H1 (cell line): ENCODE data around the gene DYNLT1. TPM values are rescaled to one million over a fixed set of nuclear protein-coding genes. Genes with fewer than 3 reads are reported as not detected.

ENCODE experiments used
- CTCF ChIA-PET: fragments of 300-600 bp; sonication (Branson Sonifier 250); formaldehyde crosslinking; loops from one replicate; lab custom pipeline; 2021; ENCODE audit not compliant: partially characterized antibody; lab: Charles Lee
- POLR2A ChIA-PET: fragments of 300-600 bp; sonication (Branson Sonifier 250); formaldehyde crosslinking; loops from one replicate; lab custom pipeline; 2021; ENCODE audit warnings: inconsistent platforms; ENCODE audit not compliant: partially characterized antibody; lab: Charles Lee
- DNase-seq, 2 experiments: peaks; one replicate each; pipeline versions ENCODE4 v3.0.0 to v3.0.0-alpha.2; 2010 to 2022; ENCODE audit warnings: low spot score in 2 of 2, low read depth in 1 of 2, mixed read lengths in 1 of 2
- FAIRE-seq: peaks from 2 replicates; lab custom pipeline; 2011; peaks lifted over from hg19 to GRCh38; lab: Jason Lieb, UNC
- H2AFZ ChIP-seq: 2 replicates; pipeline ENCODE4 v1.8.1; 2012; ENCODE audit warnings: low read length, inconsistent platforms
- H2AK5ac ChIP-seq: 2 replicates; pipeline ENCODE4 v1.6.1; 2013; ENCODE audit warnings: low read depth, low read length
- H2BK120ac ChIP-seq: replicated peaks from 2 replicates; pipeline ENCODE3; 2013; ENCODE audit warnings: low read depth, low read length, inconsistent platforms
- H2BK12ac ChIP-seq: 2 replicates; pipeline ENCODE4 v1.6.1; 2013; ENCODE audit warnings: low read depth, low read length
- H2BK15ac ChIP-seq: 2 replicates; pipeline ENCODE4 v1.6.1; 2013; ENCODE audit warnings: low read length
- H2BK20ac ChIP-seq: 2 replicates; pipeline ENCODE4 v1.6.1; 2013; ENCODE audit warnings: low read length
- H2BK5ac ChIP-seq: 2 replicates; pipeline ENCODE4 v1.6.1; 2013; ENCODE audit warnings: low read depth, low read length
- H3K14ac ChIP-seq: 2 replicates; pipeline ENCODE4 v1.6.1; 2013; ENCODE audit warnings: inconsistent platforms; ENCODE audit not compliant: insufficient read length
- H3K18ac ChIP-seq: 2 replicates; pipeline ENCODE4 v1.6.1; 2013; ENCODE audit warnings: low read length; ENCODE audit errors: extremely low read depth
- H3K23ac ChIP-seq: 2 replicates; pipeline ENCODE4 v1.6.1; 2013; ENCODE audit warnings: inconsistent platforms; ENCODE audit not compliant: insufficient read length
- H3K23me2 ChIP-seq: 2 replicates; pipeline ENCODE4 v1.6.1; 2013; ENCODE audit warnings: low read depth, low read length
- H3K27ac ChIP-seq: 2 replicates; pipeline ENCODE4 v1.6.1; 2011; ENCODE audit warnings: low read depth, low read length, inconsistent platforms
- H3K27me3 ChIP-seq, 4 experiments: replicated peaks in 1 of 4; 1 replicate in 1 of 4; 2 replicates in 3 of 4; pipeline versions ENCODE4 v1.6.1 to v1.8.1; 2011 to 2013; ENCODE audit warnings: low read length in 3 of 4, mild to moderate bottlenecking in 3 of 4, inconsistent platforms in 2 of 4, mixed read lengths in 2 of 4, moderate library complexity in 1 of 4; ENCODE audit not compliant: control insufficient read depth in 3 of 4, insufficient read depth in 3 of 4; ENCODE audit errors: extremely low read depth in 1 of 4
- H3K36me3 ChIP-seq, 4 experiments: 2 replicates each; pipeline versions ENCODE4 v1.6.1 to v1.8.1; 2011 to 2013; ENCODE audit warnings: mild to moderate bottlenecking in 4 of 4, low read length in 3 of 4, moderate library complexity in 2 of 4, control low read depth in 1 of 4, inconsistent platforms in 1 of 4; ENCODE audit not compliant: insufficient read depth in 4 of 4, control insufficient read depth in 2 of 4
- H3K4ac ChIP-seq: replicated peaks from 2 replicates; pipeline ENCODE3; 2013; ENCODE audit warnings: low read length, low read depth, mixed read lengths, inconsistent platforms; ENCODE audit not compliant: insufficient read length
- H3K4me1 ChIP-seq, 4 experiments: replicated peaks in 1 of 4; 1 replicate in 1 of 4; 2 replicates in 3 of 4; pipeline versions ENCODE4 v1.6.1 to v1.8.1; 2011 to 2013; ENCODE audit warnings: low read length in 3 of 4, inconsistent platforms in 2 of 4, mixed read lengths in 1 of 4; ENCODE audit not compliant: insufficient read depth in 4 of 4, control insufficient read depth in 3 of 4
- H3K4me2 ChIP-seq, 2 experiments: 2 replicates each; pipeline versions ENCODE4 v1.6.1 to v1.8.1; 2011 to 2013; ENCODE audit warnings: low read depth in 2 of 2, low read length in 2 of 2, control low read depth in 1 of 2, inconsistent platforms in 1 of 2, mild to moderate bottlenecking in 1 of 2; ENCODE audit not compliant: insufficient read depth in 1 of 2
- H3K4me3 ChIP-seq, 4 experiments: fragments of 200-600, 300-600 bp in 1 of 4; sonication (generic), shearing (Covaris generic), sonication (Bioruptor Twin) in 1 of 4; 2 replicates each; pipeline versions ENCODE4 v1.5.1 to v1.8.1; 2011 to 2016; ENCODE audit warnings: low read length in 4 of 4, low read depth in 3 of 4, control low read depth in 2 of 4, inconsistent platforms in 2 of 4, mild to moderate bottlenecking in 2 of 4, mixed read lengths in 1 of 4, moderate library complexity in 1 of 4; ENCODE audit not compliant: insufficient read depth in 2 of 4; ENCODE audit errors: extremely low read depth in 1 of 4
- H3K56ac ChIP-seq: replicated peaks from 2 replicates; pipeline ENCODE3; 2013; ENCODE audit warnings: low read depth, mild to moderate bottlenecking, mixed read lengths, low read length, inconsistent platforms; ENCODE audit not compliant: insufficient read length
- H3K79me1 ChIP-seq: 2 replicates; pipeline ENCODE4 v1.6.1; 2013; ENCODE audit warnings: low read depth, low read length, control low read depth
- H3K79me2 ChIP-seq, 2 experiments: 2 replicates each; pipeline versions ENCODE4 v1.6.1 to v1.8.1; 2012 to 2013; ENCODE audit warnings: low read length in 2 of 2, mild to moderate bottlenecking in 2 of 2, inconsistent platforms in 1 of 2; ENCODE audit not compliant: insufficient read depth in 2 of 2, control insufficient read depth in 1 of 2
- H3K9ac ChIP-seq, 4 experiments: replicated peaks in 1 of 4; 1 replicate in 1 of 4; 2 replicates in 3 of 4; pipeline versions ENCODE4 v1.6.1 to v1.8.1; 2011 to 2013; ENCODE audit warnings: low read depth in 3 of 4, low read length in 3 of 4, control low read depth in 2 of 4, mild to moderate bottlenecking in 2 of 4, moderate library complexity in 2 of 4, inconsistent platforms in 1 of 4; ENCODE audit errors: extremely low read depth in 1 of 4
- H3K9me3 ChIP-seq, 2 experiments: 2 replicates each; pipeline versions ENCODE4 v1.6.1 to v1.8.1; 2012 to 2013; ENCODE audit warnings: mild to moderate bottlenecking in 2 of 2, moderate library complexity in 2 of 2, control low read depth in 1 of 2, inconsistent platforms in 1 of 2, low read depth in 1 of 2, low read length in 1 of 2, mixed read lengths in 1 of 2; ENCODE audit not compliant: insufficient read depth in 2 of 2
- H4K20me1 ChIP-seq, 2 experiments: replicated peaks in 1 of 2; 2 replicates each; pipeline versions ENCODE3 to v1.8.1; 2011 to 2013; ENCODE audit warnings: inconsistent platforms in 2 of 2, low read length in 2 of 2, mild to moderate bottlenecking in 1 of 2; ENCODE audit not compliant: insufficient read depth in 2 of 2, control insufficient read depth in 1 of 2
- H4K5ac ChIP-seq: 2 replicates; pipeline ENCODE4 v1.6.1; 2013; ENCODE audit warnings: low read length, low read depth, mixed read lengths, inconsistent platforms; ENCODE audit not compliant: insufficient read length
- H4K8ac ChIP-seq: 2 replicates; pipeline ENCODE4 v1.8.0; 2013; ENCODE audit warnings: mild to moderate bottlenecking, moderate library complexity, low read length, inconsistent platforms; ENCODE audit not compliant: insufficient read depth; ENCODE audit errors: extremely low read depth
- H4K91ac ChIP-seq: replicated peaks from 2 replicates; pipeline ENCODE3; 2013; ENCODE audit warnings: low read length, mixed read lengths, inconsistent platforms; ENCODE audit not compliant: insufficient read length
- BACH1 ChIP-seq: IDR thresholded peaks from 2 replicates; pipeline ENCODE4 v1.6.1; 2012; ENCODE audit warnings: low read length, improper control_type of control experiment
- BRCA1 ChIP-seq: IDR thresholded peaks from 2 replicates; pipeline ENCODE4 v1.6.1; 2012; ENCODE audit warnings: low read depth, low read length, improper control_type of control experiment
- CEBPB ChIP-seq: IDR thresholded peaks from 2 replicates; pipeline ENCODE4 v1.6.1; 2012; ENCODE audit warnings: low read depth, low read length
- CTBP2 ChIP-seq: IDR thresholded peaks from 2 replicates; pipeline ENCODE4 v1.7.0; 2011; ENCODE audit warnings: borderline replicate concordance, mild to moderate bottlenecking, moderate library complexity, mixed read lengths, low read length; ENCODE audit not compliant: insufficient read depth, insufficient read length
- E2F6 ChIP-seq: IDR thresholded peaks from 2 replicates; pipeline ENCODE4 v1.6.1; 2012; ENCODE audit warnings: inconsistent platforms
- JUN ChIP-seq: IDR thresholded peaks from 2 replicates; pipeline ENCODE4 v1.6.1; 2011; ENCODE audit warnings: low read depth, mild to moderate bottlenecking, improper control_type of control experiment, low read length
- KDM1A ChIP-seq: fragments of 200-600, 300-600 bp; sonication (generic); IDR thresholded peaks from 2 replicates; pipeline ENCODE4 v1.7.1; 2016; ENCODE audit warnings: mild to moderate bottlenecking, low read length, borderline replicate concordance
- RBBP5 ChIP-seq: IDR thresholded peaks from 2 replicates; pipeline ENCODE4 v1.7.1; 2012; ENCODE audit warnings: low read depth, mild to moderate bottlenecking, inconsistent platforms, low read length, moderate library complexity, borderline replicate concordance
- WGBS, 2 experiments: shearing (Covaris generic) in 1 of 2; methylation state at CpG; one replicate each; pipeline versions ENCODE4 v1.1.6 to v1.1.7; 2013 to 2015; ENCODE audit warnings: low lambda C conversion rate in 2 of 2, mixed read lengths in 2 of 2, inconsistent platforms in 1 of 2, low coverage in 1 of 2, missing lambda C conversion rate in 1 of 2; ENCODE audit not compliant: insufficient replicate concordance in 2 of 2, insufficient coverage in 1 of 2, insufficient read length in 1 of 2; ENCODE audit errors: extremely low coverage in 1 of 2, missing lambda C conversion rate in 1 of 2; 5-methylcytosine and 5-hydroxymethylcytosine counted together
- polyA plus RNA-seq, 7 experiments: library from polyadenylated mRNA; depleted of rRNA in 3 of 7; stranded (reverse) in 5 of 7; unstranded in 2 of 7; fragments of >200 nt in 5 of 7; fragments of 200-250 nt in 2 of 7; gene quantifications; 1 replicate in 5 of 7; 2 replicates in 1 of 7; 4 replicates in 1 of 7; pipeline versions ENCODE4 v1.2.1 to v1.2.3, GENCODE V29; 2011 to 2013; ENCODE audit warnings: missing spikeins in 2 of 7, mixed read lengths in 2 of 7
- total RNA-seq: library from RNA; stranded (reverse); fragmentation: NEBNext Ultra II Directional; extraction: Animal tissue kit (Norgen Biotek cat#: 25700); gene quantifications from 2 replicates; pipeline ENCODE4 v1.2.1, GENCODE V29; 2021

DYNLT1 gene
- total and polyA plus RNA-seq, 2 of the 8 experiments (the other 6 are each of a cell fraction or from before 2014, with no cell fraction given), result 119 to 245 TPM

DNA sequence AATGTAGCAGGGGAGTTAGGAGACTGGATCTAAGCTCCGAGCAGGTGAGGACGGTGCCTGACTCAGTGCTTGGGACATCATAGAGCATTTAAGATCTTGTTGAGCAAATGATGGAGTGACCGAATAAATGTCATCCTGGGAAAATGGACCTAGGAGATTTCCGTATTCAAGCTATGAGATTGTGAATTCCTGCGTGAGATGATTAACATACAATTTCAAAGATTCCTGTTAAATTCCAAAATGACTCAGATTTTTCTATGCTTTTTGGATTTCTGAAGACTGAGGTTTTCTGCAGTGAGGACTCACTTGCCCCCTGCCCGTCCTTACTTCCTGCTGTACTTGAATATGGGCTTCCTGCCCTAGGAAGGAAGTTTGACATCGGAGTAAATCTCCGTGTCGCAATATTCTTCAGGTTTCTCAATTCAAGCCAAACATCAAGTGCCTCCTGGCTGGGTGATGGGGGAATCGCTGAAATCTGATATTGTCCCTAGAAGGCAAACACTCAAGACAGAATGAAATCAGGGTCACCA, 10.5 kb upstream of the DYNLT1 start:
- H3K36me3 ChIP-seq, result no peaks in the 10 kb centered on the region
- no peak overlapping the region for H3K56ac ChIP-seq
- H3K18ac ChIP-seq, result no peak overlapping the region
- H2BK120ac ChIP-seq, result no peak overlapping the region
- no peak overlapping the region for H3K27ac ChIP-seq
- no peak for DNase-seq
- no peak overlapping the region for H4K91ac ChIP-seq
- H3K9me3 ChIP-seq, result no peaks in the 10 kb centered on the region
- no peak overlapping the region for H3K23ac ChIP-seq
- H3K79me1 ChIP-seq, result no peaks in the 10 kb centered on the region
- no peak overlapping the region for H3K4me2 ChIP-seq
- no peaks in the 10 kb centered on the region for H3K23me2 ChIP-seq
- H3K14ac ChIP-seq, result no peak overlapping the region
- no peaks in the 10 kb centered on the region for H3K4me1 ChIP-seq
- H2AFZ ChIP-seq, result no peak overlapping the region
- H3K4me3 ChIP-seq, result no peak overlapping the region
- H4K8ac ChIP-seq, result no peak overlapping the region
- H3K9ac ChIP-seq, result no peak overlapping the region
- no peak overlapping the region for H2BK20ac ChIP-seq
- TF ChIP-seq BACH1 (no peak), JUN (no peak), CTBP2 (no peak), E2F6 (no peak), RBBP5 (no peak), CEBPB (peak; percentile 21; the same call in 1 of the 2 replicates), BRCA1 (no peak), KDM1A (no peak)
- TF ChIP-seq, all 59 proteins: peak for 1
- 91% methylated on average over 10 of the region's 10 CpGs; no CpG with 5 or more reads in 1 of the 2 experiments for WGBS, 2 experiments
- Histone ChIP-seq H2BK5ac (no peak overlapping the region), H2AK5ac (no peak overlapping the region), H3K4ac (no peak overlapping the region), H4K20me1 (no peaks in the 10 kb centered on the region), H3K79me2 (no peaks in the 10 kb centered on the region), H4K5ac (no peak overlapping the region), H2BK12ac (no peak overlapping the region), H2BK15ac (no peak overlapping the region), H3K27me3 (no peaks in the 10 kb centered on the region)
- ChIA-PET CTCF (interaction anchor here (3.7 kb wide), 1 partner anchor 36 kb away, joined by 20 read pairs; no protein-coding TSS in a partner anchor), POLR2A (interaction anchor here (1.7 kb wide), 1 partner anchor 13 kb away, joined by 3 read pairs; no protein-coding TSS in a partner anchor)
- no peak for FAIRE-seq
